IPS DF 4.7 (cell line): ENCODE measurements around the gene ZNF324.
"Not testable (repeated sequence)": the region's sequence is repeated elsewhere in the genome, so short reads cannot be mapped to it uniquely, and the experiment has no call there.

ENCODE experiments used
- DNase-seq: peaks from one replicate; pipeline ENCODE4 v3.0.0-alpha.2; 2013; ENCODE audit warnings: low spot score; ENCODE audit errors: extremely low read depth

ZNF324 gene

GRCh38 chr19:58470837-58471543 is 4.1 kb downstream of the ZNF324 start:
- not testable (repeated sequence) for DNase-seq

- no peak for DNase-seq
These were observed 4.9 kb downstream of the ZNF324 start for GRCh38 chr19:58471736-58472135.

DNA sequence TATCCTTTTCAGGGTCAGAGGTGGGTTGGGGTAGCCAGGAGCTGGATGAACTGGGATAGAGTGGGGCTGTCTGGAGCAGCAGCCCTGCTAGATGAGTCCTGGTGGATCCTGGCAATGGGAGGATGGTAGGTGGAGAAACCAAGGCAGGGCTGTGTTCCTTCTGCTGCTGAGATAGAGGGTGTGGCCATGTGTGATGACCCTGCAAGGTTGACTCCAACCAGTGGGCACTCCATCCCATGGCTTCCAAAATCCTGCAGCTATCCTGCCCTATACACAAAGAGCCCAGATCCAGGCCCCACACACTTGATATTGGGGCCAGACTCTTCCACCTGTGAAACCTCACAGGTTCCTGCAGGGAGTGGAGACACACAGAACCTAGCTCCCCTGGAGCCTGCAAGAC is 6.9 kb downstream of the ZNF324 start:
- no peak for DNase-seq

GRCh38 chr19:58474291-58474996 is 7.6 kb downstream of the ZNF324 start:
- DNase-seq = no peak

GRCh38 chr19:58474997-58475713 is 8.3 kb downstream of the ZNF324 start:
- no peak for DNase-seq

- peak; percentile 85 for DNase-seq
These were observed 9.0 kb downstream of the ZNF324 start, which contains the start of gene ZNF446 for GRCh38 chr19:58475714-58476497. Gene ZNF446, plus strand, starts transcription at chr19:58476352. Its CDS starts 867 bp downstream, at chr19:58477219.

DNA sequence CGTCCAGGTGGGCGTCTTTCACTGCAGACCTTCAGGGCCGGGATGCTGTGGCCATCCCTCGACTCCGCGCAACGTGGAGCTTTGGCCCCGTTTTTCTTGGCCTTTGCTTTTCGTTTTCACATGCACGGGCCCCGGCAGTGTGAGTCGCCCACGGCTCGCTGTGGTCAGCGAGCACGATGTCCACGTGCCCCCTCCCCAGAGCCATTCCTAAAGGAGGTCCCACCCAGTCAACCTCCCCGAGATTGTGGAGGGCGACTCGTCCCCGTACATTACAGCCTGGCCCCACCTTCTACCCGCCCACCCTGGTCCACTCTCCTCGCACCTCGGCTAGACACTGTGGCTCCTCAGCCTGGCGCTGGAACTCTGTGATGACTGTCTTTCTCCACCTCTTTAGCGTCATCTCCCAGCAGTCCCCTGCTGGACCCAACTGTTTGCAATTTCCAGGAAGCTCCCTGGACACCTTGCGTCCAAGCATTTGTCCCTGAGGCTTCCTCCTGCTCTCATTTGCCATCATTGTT is 9.7 kb downstream of the ZNF324 start:
- no peak for DNase-seq

- no peak for DNase-seq
These were observed 10.2 kb downstream of the ZNF324 start for GRCh38 chr19:58477130-58477529.

- DNase-seq = no peak
These were observed 11.0 kb downstream of the ZNF324 start for GRCh38 chr19:58477871-58478270.

DNA sequence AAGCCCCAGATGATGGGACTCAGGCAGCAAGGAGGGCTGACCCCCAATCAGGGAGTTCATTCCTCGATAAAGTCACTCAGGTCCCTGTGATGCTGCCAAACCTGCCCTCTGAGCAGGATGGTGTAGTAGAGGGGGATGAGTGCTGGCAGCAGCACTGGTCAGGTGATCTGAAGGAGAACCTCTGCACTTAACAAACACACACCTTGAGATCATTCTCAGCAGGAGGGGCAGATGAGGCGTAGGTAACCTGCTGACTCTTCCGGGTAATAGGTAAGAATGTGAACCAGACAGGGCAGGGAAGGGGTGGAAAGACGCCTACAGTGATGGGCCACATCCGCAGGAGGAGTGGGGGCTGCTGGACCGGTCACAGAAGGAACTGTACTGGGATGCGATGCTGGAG is 12.4 kb downstream of the ZNF324 start:
- DNase-seq = no peak

GRCh38 chr19:58479736-58480480 is 13.0 kb downstream of the ZNF324 start:
- DNase-seq = no peak

DNA sequence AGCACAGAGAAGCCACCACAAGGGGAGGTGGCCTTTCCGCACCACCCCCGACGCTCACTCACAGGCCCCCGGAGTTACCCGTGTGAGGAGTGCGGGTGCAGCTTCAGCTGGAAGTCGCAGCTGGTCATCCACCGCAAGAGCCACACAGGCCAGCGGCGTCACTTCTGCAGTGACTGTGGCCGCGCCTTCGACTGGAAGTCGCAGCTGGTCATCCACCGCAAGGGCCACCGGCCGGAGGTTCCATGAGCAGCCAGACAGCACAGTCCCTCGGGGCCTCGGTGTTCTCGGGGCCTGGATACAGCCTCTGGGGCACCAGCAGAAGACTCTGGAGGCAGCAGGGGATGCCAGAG is 13.6 kb downstream of the ZNF324 start:
- DNase-seq = no peak

DNA sequence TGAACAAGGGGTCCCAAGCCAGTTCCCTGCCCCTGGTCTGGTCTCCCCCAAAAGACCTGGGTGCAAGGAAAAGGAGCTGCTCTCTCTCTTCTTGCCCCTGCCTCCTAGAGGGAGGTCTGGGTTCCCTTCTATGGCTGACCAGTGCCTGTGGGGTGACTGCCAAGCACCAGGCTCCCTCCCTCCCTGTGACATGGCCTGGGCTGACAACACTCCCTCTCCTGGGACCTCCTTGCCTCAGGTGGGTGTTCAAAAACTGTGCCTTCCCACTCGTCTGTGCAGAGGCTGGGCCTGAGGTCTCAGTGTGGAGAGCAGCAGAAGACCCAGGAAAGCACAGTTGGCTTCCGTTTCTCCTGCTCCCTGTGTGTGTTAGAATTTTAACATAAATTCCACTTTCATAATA is 14.0 kb downstream of the ZNF324 start:
- DNase-seq = no peak

- no peak for DNase-seq
These were observed 15.5 kb downstream of the ZNF324 start for GRCh38 chr19:58482372-58482771.

DNA sequence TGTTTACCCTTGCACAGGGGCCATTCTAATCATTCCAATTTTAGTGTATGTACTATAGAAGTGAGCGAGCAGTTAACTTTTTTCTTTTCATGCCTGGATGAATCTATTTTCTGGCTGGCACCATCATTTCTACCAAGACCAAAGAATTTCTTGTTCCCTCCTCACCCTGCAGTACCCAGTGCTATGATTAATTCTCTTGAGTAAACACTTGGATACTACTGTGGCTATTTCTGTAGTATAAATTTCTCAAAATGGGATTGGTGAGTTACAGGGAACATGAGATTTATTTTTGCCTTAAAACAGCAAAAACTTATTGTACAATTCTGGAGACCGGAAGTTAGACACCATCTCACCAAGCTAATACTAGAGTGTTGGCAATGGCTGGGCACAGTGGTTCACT is 16.9 kb downstream of the ZNF324 start:
- no peak for DNase-seq

- DNase-seq = not testable (repeated sequence)
These were observed 17.5 kb downstream of the ZNF324 start for GRCh38 chr19:58484349-58484748.

GRCh38 chr19:58491393-58491792 is 24.5 kb downstream of the ZNF324 start:
- no peak for DNase-seq

GRCh38 chr19:58492265-58492664 is 25.4 kb downstream of the ZNF324 start:
- no peak for DNase-seq

DNA sequence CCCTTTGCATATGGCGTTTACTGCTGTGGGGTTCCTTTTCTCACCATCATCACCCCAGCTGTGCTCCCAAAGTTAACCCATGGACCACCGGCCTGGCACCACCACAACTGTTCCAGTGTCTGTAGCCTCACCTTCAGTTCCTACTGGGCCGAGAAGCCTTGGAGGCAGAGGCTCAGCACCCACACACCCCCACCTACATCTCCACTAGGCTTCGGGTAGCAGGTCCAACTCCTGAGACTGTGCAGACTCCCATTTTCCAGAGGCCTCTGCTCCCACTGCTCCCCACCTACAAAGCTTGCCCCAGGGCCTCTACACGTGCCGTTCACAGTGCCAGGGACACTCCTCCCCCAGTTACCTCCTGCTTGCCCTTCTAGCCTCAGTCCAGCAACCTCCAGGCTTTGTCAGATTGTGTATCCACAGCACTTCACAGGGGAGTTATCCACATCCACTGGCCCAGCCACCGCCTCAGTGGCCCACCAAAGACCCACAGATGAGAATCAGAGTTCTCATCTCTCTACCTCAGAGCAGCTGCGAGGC is 30.8 kb downstream of the ZNF324 start:
- no peak for DNase-seq

DNA sequence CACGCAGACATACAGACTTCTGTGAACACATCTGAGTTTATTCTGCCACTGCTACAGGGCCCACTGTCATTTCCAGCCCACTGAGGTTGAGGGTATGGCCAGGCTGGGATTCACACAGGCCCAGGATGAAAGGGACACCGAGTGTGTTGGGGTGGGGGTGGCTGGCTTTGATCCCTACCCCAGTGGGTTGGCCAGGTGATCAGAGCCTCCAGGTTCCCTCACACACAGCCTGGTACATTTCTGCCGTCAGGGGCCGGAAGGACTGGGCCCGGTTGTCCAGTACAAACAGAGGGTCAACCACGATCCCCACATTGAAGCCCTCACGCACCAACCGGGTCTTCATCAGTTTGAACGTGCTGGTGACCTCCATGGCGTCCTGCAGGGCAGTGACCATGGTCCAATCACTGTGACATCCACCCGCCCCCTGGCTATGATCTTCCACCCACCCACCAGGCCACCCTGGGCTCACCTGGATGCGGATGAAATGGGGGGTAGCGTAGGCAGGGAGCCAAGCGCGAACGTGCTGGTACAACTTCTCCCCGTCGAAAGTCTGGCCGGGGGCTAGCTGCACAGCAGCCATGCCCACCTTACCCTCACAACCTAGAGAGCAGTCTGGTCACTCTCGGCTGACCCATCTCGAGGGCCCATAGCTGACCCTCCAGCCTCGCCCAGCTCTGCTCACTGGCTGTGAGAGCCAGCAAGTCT is 31.6 kb downstream of the ZNF324 start:
- no peak for DNase-seq
